ENCODE results near the gene GRIK4.
"Not testable (repeated sequence)": the region's sequence is repeated elsewhere in the genome, so short reads cannot be mapped to it uniquely, and the experiment has no call there.

Gene GRIK4

GRCh38 chr11:120578596-120579154 is 67.1 kb downstream of the GRIK4 start:
- no peak for TF ChIP-seq CTCF (IDR thresholded peaks at IDR 0.05; ENCODE audit: insufficient read depth, low read depth, low read length, missing control alignments)
- H3K4me3 ChIP-seq (ENCODE audit: low read length), result no peak overlapping the region
- DNase-seq (ENCODE audit: low read depth), result no peak

GRCh38 chr11:120579611-120580031 is 68.1 kb downstream of the GRIK4 start:
- TF ChIP-seq CTCF (IDR thresholded peaks at IDR 0.05; ENCODE audit: insufficient read depth, low read depth, low read length, missing control alignments), result no peak
- DNase-seq (ENCODE audit: low read depth), result no peak
- H3K4me3 ChIP-seq (ENCODE audit: low read length), result no peak overlapping the region

GRCh38 chr11:120581313-120581712 is 69.8 kb downstream of the GRIK4 start:
- peak; percentile 15 for DNase-seq (ENCODE audit: low read depth)
- TF ChIP-seq CTCF (IDR thresholded peaks at IDR 0.05; ENCODE audit: insufficient read depth, low read depth, low read length, missing control alignments), result no peak
- H3K4me3 ChIP-seq (ENCODE audit: low read length), result no peak overlapping the region

GRCh38 chr11:120582535-120582934 is 71.0 kb downstream of the GRIK4 start:
- not testable (repeated sequence) for DNase-seq (ENCODE audit: low read depth); H3K4me3 ChIP-seq (ENCODE audit: low read length)

- no peak overlapping the region for H3K4me3 ChIP-seq (ENCODE audit: low read length)
- no peak for DNase-seq (ENCODE audit: low read depth)
- TF ChIP-seq CTCF (IDR thresholded peaks at IDR 0.05; ENCODE audit: insufficient read depth, low read depth, low read length, missing control alignments), result no peak
Observed at GRCh38 chr11:120586072-120586471, 74.5 kb downstream of the GRIK4 start.

- no peak for DNase-seq (ENCODE audit: low read depth)
- no peak for TF ChIP-seq CTCF (IDR thresholded peaks at IDR 0.05; ENCODE audit: insufficient read depth, low read depth, low read length, missing control alignments)
- no peak overlapping the region for H3K4me3 ChIP-seq (ENCODE audit: low read length)
Observed at GRCh38 chr11:120586728-120587127, 75.2 kb downstream of the GRIK4 start.

GRCh38 chr11:120587299-120587698 is 75.8 kb downstream of the GRIK4 start:
- no peak overlapping the region for H3K4me3 ChIP-seq (ENCODE audit: low read length)
- TF ChIP-seq CTCF (IDR thresholded peaks at IDR 0.05; ENCODE audit: insufficient read depth, low read depth, low read length, missing control alignments), result no peak
- DNase-seq (ENCODE audit: low read depth), result no peak
